ENCODE measurements around the gene MYO7A.

Gene MYO7A

DNA sequence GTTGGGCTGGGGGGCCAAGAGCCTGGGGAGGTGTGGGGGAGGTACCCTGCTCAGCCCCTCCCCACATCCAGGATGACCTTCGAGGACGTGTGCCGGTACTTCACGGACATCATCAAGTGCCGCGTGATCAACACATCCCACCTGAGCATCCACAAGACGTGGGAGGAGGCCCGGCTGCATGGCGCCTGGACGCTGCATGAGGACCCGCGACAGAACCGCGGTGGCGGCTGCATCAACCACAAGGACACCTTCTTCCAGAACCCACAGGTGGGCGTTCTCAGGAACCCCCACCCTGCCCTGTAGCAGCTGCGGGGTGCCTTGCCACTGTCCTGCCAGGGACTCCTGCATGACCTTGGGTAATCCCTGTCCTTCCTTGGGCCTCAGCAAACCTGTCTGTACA is 10.0 kb upstream of the MYO7A start:
- H4K20me1 ChIP-seq (ENCODE audit: control insufficient read depth, insufficient read depth, low read depth, low read length) = no peaks in the 10 kb centered on the region
- H3K4me2 ChIP-seq (ENCODE audit: low read length) = no peak overlapping the region
- no peaks in the 10 kb centered on the region for H3K9me2 ChIP-seq (replicated peaks; ENCODE audit: control insufficient read depth, low read length)
- no peak overlapping the region for H3K27ac ChIP-seq (ENCODE audit: low read depth, low read length)
- H3K4me3 ChIP-seq (ENCODE audit: low read length) = no peak overlapping the region
- H3K4me1 ChIP-seq (ENCODE audit: control insufficient read depth, low read length) = no peaks in the 10 kb centered on the region
- no peaks in the 10 kb centered on the region for H3K9me3 ChIP-seq (ENCODE audit: control insufficient read depth, insufficient read depth, low read length)
- H3K36me3 ChIP-seq (ENCODE audit: control insufficient read depth, low read length) = no peaks in the 10 kb centered on the region
- H3K79me2 ChIP-seq (ENCODE audit: control insufficient read depth, low read length) = no peaks in the 10 kb centered on the region
- TF ChIP-seq, protein P1, sequence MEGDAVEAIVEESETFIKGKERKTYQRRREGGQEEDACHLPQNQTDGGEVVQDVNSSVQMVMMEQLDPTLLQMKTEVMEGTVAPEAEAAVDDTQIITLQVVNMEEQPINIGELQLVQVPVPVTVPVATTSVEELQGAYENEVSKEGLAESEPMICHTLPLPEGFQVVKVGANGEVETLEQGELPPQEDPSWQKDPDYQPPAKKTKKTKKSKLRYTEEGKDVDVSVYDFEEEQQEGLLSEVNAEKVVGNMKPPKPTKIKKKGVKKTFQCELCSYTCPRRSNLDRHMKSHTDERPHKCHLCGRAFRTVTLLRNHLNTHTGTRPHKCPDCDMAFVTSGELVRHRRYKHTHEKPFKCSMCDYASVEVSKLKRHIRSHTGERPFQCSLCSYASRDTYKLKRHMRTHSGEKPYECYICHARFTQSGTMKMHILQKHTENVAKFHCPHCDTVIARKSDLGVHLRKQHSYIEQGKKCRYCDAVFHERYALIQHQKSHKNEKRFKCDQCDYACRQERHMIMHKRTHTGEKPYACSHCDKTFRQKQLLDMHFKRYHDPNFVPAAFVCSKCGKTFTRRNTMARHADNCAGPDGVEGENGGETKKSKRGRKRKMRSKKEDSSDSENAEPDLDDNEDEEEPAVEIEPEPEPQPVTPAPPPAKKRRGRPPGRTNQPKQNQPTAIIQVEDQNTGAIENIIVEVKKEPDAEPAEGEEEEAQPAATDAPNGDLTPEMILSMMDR (IDR thresholded peaks at IDR 0.05; ENCODE audit: low read depth, low read length, poor library complexity, severe bottlenecking) = no peak
- TF ChIP-seq EZH2phosphoT487 (IDR thresholded peaks at IDR 0.05; ENCODE audit: borderline replicate concordance, low read length) = no peak
- no peaks in the 10 kb centered on the region for H3K27me3 ChIP-seq (ENCODE audit: control insufficient read depth, low read length)
- H3F3A ChIP-seq (ENCODE audit: control insufficient read depth, insufficient read depth) = no peaks in the 10 kb centered on the region

DNA sequence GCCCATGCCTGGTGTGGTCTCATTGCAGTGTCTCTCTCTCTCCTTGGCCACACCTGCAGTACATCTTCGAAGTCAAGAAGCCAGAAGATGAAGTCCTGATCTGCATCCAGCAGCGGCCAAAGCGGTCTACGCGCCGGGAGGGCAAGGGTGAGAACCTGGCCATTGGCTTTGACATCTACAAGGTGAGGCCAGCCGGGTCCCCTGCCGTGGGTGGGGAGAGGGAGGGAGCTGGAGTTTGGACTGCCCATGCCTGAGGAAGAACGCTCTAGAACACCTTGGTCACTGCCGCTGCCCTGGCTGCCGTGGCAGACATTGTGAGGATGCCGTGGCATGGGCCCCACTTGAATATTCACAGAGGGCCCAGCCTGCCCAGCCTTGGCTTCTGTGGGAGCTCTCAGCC is 9.1 kb upstream of the MYO7A start:
- H3K27ac ChIP-seq (ENCODE audit: low read depth, low read length) = no peak overlapping the region
- H3F3A ChIP-seq (ENCODE audit: control insufficient read depth, insufficient read depth) = no peaks in the 10 kb centered on the region
- no peaks in the 10 kb centered on the region for H3K79me2 ChIP-seq (ENCODE audit: control insufficient read depth, low read length)
- no peaks in the 10 kb centered on the region for H3K27me3 ChIP-seq (ENCODE audit: control insufficient read depth, low read length)
- no peaks in the 10 kb centered on the region for H3K36me3 ChIP-seq (ENCODE audit: control insufficient read depth, low read length)
- H3K9me2 ChIP-seq (replicated peaks; ENCODE audit: control insufficient read depth, low read length) = no peaks in the 10 kb centered on the region
- no peaks in the 10 kb centered on the region for H4K20me1 ChIP-seq (ENCODE audit: control insufficient read depth, insufficient read depth, low read depth, low read length)
- no peak overlapping the region for H3K4me3 ChIP-seq (ENCODE audit: low read length)
- TF ChIP-seq EZH2phosphoT487 (IDR thresholded peaks at IDR 0.05; ENCODE audit: borderline replicate concordance, low read length) = no peak
- TF ChIP-seq, protein P1 (IDR thresholded peaks at IDR 0.05; ENCODE audit: low read depth, low read length, poor library complexity, severe bottlenecking) = no peak
- no peaks in the 10 kb centered on the region for H3K9me3 ChIP-seq (ENCODE audit: control insufficient read depth, insufficient read depth, low read length)
- H3K4me1 ChIP-seq (ENCODE audit: control insufficient read depth, low read length) = no peaks in the 10 kb centered on the region
- no peak overlapping the region for H3K4me2 ChIP-seq (ENCODE audit: low read length)

DNA sequence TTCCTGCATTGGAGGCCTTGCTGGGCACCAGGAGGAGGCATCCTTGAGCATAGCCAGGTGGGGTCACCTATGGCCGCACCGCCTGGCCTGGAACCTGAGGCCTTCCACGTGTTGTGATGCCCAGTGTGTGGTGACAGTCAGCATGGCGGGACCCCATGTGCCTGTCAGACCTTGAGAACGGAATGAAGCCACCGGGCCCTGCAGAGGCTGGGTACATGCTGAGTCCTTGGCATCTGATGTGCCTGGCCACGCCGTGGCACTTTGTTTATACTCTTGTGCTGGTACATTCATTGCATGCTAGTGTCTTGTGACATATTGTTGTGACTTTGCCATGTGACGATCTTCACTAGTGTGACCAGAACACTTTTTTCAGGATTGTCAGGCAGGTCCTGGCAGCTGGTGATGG is 8.5 kb upstream of the MYO7A start:
- H3K9me3 ChIP-seq (ENCODE audit: control insufficient read depth, insufficient read depth, low read length) = no peaks in the 10 kb centered on the region
- no peaks in the 10 kb centered on the region for H3F3A ChIP-seq (ENCODE audit: control insufficient read depth, insufficient read depth)
- H4K20me1 ChIP-seq (ENCODE audit: control insufficient read depth, insufficient read depth, low read depth, low read length) = no peaks in the 10 kb centered on the region
- no peaks in the 10 kb centered on the region for H3K79me2 ChIP-seq (ENCODE audit: control insufficient read depth, low read length)
- H3K27ac ChIP-seq (ENCODE audit: low read depth, low read length) = no peak overlapping the region
- no peaks in the 10 kb centered on the region for H3K9me2 ChIP-seq (replicated peaks; ENCODE audit: control insufficient read depth, low read length)
- H3K36me3 ChIP-seq (ENCODE audit: control insufficient read depth, low read length) = no peaks in the 10 kb centered on the region
- H3K27me3 ChIP-seq (ENCODE audit: control insufficient read depth, low read length) = no peaks in the 10 kb centered on the region
- no peak for TF ChIP-seq EZH2phosphoT487 (IDR thresholded peaks at IDR 0.05; ENCODE audit: borderline replicate concordance, low read length)
- TF ChIP-seq, protein P1 (IDR thresholded peaks at IDR 0.05; ENCODE audit: low read depth, low read length, poor library complexity, severe bottlenecking) = no peak
- H3K4me1 ChIP-seq (ENCODE audit: control insufficient read depth, low read length) = no peaks in the 10 kb centered on the region
- H3K4me2 ChIP-seq (ENCODE audit: low read length) = no peak overlapping the region
- H3K4me3 ChIP-seq (ENCODE audit: low read length) = no peak overlapping the region

DNA sequence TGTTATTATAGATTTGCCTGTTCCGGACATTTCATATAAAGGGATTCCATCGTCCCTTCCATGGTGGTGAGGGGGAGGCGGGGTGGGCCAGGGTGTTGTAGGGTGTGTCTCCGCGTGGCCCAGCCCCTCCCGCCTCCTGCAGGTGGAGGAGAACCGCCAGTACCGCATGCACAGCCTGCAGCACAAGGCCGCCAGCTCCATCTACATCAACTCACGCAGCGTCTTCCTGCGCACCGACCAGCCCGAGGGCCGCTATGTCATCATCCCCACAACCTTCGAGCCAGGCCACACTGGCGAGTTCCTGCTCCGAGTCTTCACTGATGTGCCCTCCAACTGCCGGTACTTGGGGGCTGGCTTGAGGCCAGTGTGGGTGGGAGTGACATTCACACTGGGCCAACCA is 7.5 kb upstream of the MYO7A start:
- Histone ChIP-seq H3K27ac (ENCODE audit: low read depth, low read length) (no peak overlapping the region), H3F3A (ENCODE audit: control insufficient read depth, insufficient read depth) (no peaks in the 10 kb centered on the region), H3K79me2 (ENCODE audit: control insufficient read depth, low read length) (no peaks in the 10 kb centered on the region), H4K20me1 (ENCODE audit: control insufficient read depth, insufficient read depth, low read depth, low read length) (no peaks in the 10 kb centered on the region), H3K4me1 (ENCODE audit: control insufficient read depth, low read length) (no peaks in the 10 kb centered on the region), H3K4me3 (ENCODE audit: low read length) (no peak overlapping the region), H3K36me3 (ENCODE audit: control insufficient read depth, low read length) (no peaks in the 10 kb centered on the region), H3K27me3 (ENCODE audit: control insufficient read depth, low read length) (no peaks in the 10 kb centered on the region), H3K9me2 (replicated peaks; ENCODE audit: control insufficient read depth, low read length) (no peaks in the 10 kb centered on the region), H3K4me2 (ENCODE audit: low read length) (no peak overlapping the region), H3K9me3 (ENCODE audit: control insufficient read depth, insufficient read depth, low read length) (no peaks in the 10 kb centered on the region)
- TF ChIP-seq EZH2phosphoT487 (IDR thresholded peaks at IDR 0.05; ENCODE audit: borderline replicate concordance, low read length) = no peak
- TF ChIP-seq, protein P1 (IDR thresholded peaks at IDR 0.05; ENCODE audit: low read depth, low read length, poor library complexity, severe bottlenecking) = no peak
